K562 (cell line): ENCODE measurements around the gene VSNL1. TPM values are rescaled to one million over a fixed set of nuclear protein-coding genes. Genes with fewer than 3 reads are reported as not detected.

Source experiments
- CSDE1 ChIP-seq, 2 experiments: fragments of 450-650 bp; IDR thresholded peaks; 2 replicates each; pipeline ENCODE4 v1.6.1; 2016; ENCODE audit warnings: mild to moderate bottlenecking in 1 of 2
- GATA2 ChIP-seq: sonication (generic); formaldehyde crosslinking; IDR thresholded peaks from 2 replicates; pipeline ENCODE4 v1.4.0; 2020; ENCODE audit warnings: mild to moderate bottlenecking, missing genetic modification reagents
- GTF2E2 ChIP-seq: fragments of 200-800 bp; sonication (Bioruptor generic); IDR thresholded peaks from 2 replicates; pipeline ENCODE4 v1.6.1; 2016; ENCODE audit warnings: missing genetic modification characterization, missing compliant biosample characterization
- RBM15 ChIP-seq: fragments of 200-400 bp; formaldehyde crosslinking; IDR thresholded peaks from 2 replicates; pipeline ENCODE4 v1.6.1; 2018; ENCODE audit warnings: mild to moderate bottlenecking, low read length, moderate library complexity; ENCODE audit not compliant: insufficient read depth
- RBM22 ChIP-seq: fragments of 200-400 bp; formaldehyde crosslinking; IDR thresholded peaks from 2 replicates; pipeline ENCODE4 v1.6.1; 2018; ENCODE audit warnings: low read length, low read depth; ENCODE audit not compliant: poor library complexity, severe bottlenecking
- SMAD4 ChIP-seq: fragments of 250-450 bp; sonication (Bioruptor Pico); conservative IDR thresholded peaks from 2 replicates; pipeline ENCODE4 v1.8.0; 2021; ENCODE audit warnings: inconsistent platforms, mild to moderate bottlenecking, moderate library complexity
- ZNF764 ChIP-seq: fragments of 250-450 bp; sonication (Bioruptor Pico); IDR thresholded peaks from 2 replicates; pipeline ENCODE4 v1.4.0; 2020; ENCODE audit warnings: low read depth, mild to moderate bottlenecking, moderate library complexity
- polyA plus RNA-seq, 8 experiments: library from polyadenylated mRNA; depleted of rRNA in 4 of 8; stranded (reverse) in 5 of 8; unstranded in 3 of 8; fragments of >200 nt; fragmentation: Nextera tagmentation in 2 of 8; fragmentation: Illumina TruSeq in 1 of 8; extraction: Ambion mirVana in 2 of 8; extraction: Trizol in 1 of 8; gene quantifications; 2 replicates each; pipeline versions ENCODE4 v1.2.1 to v1.2.3, GENCODE V29; 2011 to 2014; ENCODE audit warnings: inconsistent platforms in 1 of 8, missing spikeins in 1 of 8
- total RNA-seq, 7 experiments: library from RNA; depleted of rRNA in 6 of 7; stranded (reverse); fragments of >200 nt in 6 of 7; fragmentation: Illumina TruSeq in 2 of 7; extraction: Trizol in 2 of 7; gene quantifications; 2 replicates each; pipeline versions ENCODE4 v1.2.1 to v1.2.3, GENCODE V29; 2011 to 2021; ENCODE audit warnings: low replicate concordance in 1 of 7
- TF ChIP-seq, protein P1 (sequence below): IDR thresholded peaks from 2 replicates; pipeline ENCODE4 v1.6.1; 2012; ENCODE audit warnings: low read depth, low read length, improper control_type of control experiment, borderline replicate concordance
- TF ChIP-seq, protein P2 (sequence below): fragments of 250-450 bp; sonication (Bioruptor Pico); IDR thresholded peaks from 2 replicates; pipeline ENCODE4 v1.8.0; 2022; ENCODE audit warnings: inconsistent platforms, mild to moderate bottlenecking, moderate library complexity, borderline replicate concordance

VSNL1 gene
- total and polyA plus RNA-seq, 9 of the 15 experiments (the other 6 are each of a cell fraction or from before 2014, with no cell fraction given): 0.20 TPM; not detected in 8

DNA sequence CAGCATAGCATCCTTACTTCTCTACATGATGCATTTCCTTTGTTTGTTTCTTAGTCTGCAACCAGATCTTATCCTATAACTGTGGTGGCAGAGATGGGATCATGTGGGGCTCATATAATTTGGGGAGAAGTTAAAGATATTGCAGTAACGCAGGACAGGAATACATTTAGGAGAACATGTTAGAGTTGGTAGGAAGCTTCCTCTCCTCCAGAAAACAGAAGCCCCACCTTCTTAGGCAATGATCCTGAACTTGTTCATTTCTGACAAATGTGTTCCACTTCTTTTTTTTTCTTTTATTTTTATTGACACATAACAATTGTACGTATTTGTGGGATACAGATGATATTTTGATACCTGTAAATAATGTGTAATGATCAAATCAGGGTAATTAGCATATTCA lies 99.9 kb downstream of the VSNL1 start (continued):
- TF ChIP-seq, protein P1, sequence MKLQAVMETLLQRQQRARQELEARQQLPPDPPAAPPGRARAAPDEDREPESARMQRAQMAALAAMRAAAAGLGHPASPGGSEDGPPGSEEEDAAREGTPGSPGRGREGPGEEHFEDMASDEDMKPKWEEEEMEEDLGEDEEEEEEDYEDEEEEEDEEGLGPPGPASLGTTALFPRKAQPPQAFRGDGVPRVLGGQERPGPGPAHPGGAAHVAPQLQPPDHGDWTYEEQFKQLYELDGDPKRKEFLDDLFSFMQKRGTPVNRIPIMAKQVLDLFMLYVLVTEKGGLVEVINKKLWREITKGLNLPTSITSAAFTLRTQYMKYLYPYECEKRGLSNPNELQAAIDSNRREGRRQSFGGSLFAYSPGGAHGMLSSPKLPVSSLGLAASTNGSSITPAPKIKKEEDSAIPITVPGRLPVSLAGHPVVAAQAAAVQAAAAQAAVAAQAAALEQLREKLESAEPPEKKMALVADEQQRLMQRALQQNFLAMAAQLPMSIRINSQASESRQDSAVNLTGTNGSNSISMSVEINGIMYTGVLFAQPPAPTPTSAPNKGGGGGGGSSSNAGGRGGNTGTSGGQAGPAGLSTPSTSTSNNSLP: no peak
- TF ChIP-seq, protein P2, sequence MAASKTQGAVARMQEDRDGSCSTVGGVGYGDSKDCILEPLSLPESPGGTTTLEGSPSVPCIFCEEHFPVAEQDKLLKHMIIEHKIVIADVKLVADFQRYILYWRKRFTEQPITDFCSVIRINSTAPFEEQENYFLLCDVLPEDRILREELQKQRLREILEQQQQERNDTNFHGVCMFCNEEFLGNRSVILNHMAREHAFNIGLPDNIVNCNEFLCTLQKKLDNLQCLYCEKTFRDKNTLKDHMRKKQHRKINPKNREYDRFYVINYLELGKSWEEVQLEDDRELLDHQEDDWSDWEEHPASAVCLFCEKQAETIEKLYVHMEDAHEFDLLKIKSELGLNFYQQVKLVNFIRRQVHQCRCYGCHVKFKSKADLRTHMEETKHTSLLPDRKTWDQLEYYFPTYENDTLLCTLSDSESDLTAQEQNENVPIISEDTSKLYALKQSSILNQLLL (CRISPR knock-in tag): no peak
- TF ChIP-seq RBM15 (no peak), GTF2E2 (tag) (no peak), CSDE1 (IDR thresholded peaks at IDR 0.05) (no peak), ZNF764 (CRISPR knock-in tag) (no peak), GATA2 (CRISPR knock-in tag) (no peak), SMAD4 (CRISPR knock-in tag) (no peak), RBM22 (no peak)
